ENCODE data around the gene IFITM5.

IFITM5 gene

DNA sequence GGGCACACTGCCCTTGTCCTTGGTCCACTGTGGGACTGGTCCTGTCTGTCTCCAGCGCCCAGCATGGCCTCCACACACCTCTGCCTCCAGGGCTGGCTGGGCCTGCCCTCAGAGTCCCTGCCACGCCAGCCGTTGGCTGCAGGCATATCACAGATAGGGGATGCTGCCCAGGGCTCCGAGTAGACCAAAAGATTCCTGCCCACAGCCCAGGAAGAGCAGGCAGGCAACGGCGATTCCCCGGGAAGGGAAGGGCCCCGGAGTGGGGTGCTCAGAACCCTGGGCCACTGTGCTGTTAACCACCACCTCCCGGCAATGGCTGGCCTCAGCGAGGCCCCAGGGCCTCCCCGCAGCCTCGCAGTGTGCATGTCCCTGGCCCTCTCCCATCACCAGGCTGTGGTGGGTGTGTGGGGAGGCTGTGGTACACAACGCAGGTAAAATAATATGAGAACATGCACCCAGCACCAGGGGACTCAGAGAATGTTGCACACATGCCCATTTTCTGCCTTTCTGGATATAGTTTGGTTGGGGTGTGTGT, 2.2 kb downstream of the IFITM5 start:
- Histone ChIP-seq H3K9me3 (ENCODE audit: control insufficient read depth, low read length) (no peaks in the 10 kb centered on the region), H4K91ac (ENCODE audit: low read length) (no peak overlapping the region), H3K27ac (ENCODE audit: low read length, poor library complexity, severe bottlenecking) (no peak overlapping the region), H2BK120ac (ENCODE audit: low read depth, low read length) (no peak overlapping the region), H2BK5ac (ENCODE audit: low read depth, low read length, poor library complexity, severe bottlenecking) (no peak overlapping the region), H3K4me2 (ENCODE audit: low read length, poor library complexity, severe bottlenecking) (no peak overlapping the region), H3K27me3 (ENCODE audit: control insufficient read depth in 1 of 2, insufficient read depth in 1 of 2, low read length in 2 of 2) (peaks cover 0 to 53% of the 10 kb centered on the region in 2 experiments), H3K79me1 (replicated peaks; ENCODE audit: low read length, poor library complexity, severe bottlenecking) (no peaks in the 10 kb centered on the region), H3K4ac (ENCODE audit: low read depth in 1 of 2, low read length in 2 of 2) (no peak overlapping the region), H2AK5ac (ENCODE audit: low read length, severe bottlenecking) (no peak overlapping the region), H3K14ac (ENCODE audit: low read length in 2 of 2) (no peak overlapping the region), H4K8ac (ENCODE audit: low read length) (peak overlapping the region; percentile 19), H3K36me3 (ENCODE audit: control insufficient read depth in 1 of 2, insufficient read depth in 2 of 2, low read depth in 1 of 2, low read length in 2 of 2) (peaks cover 0 to 40% of the 10 kb centered on the region in 2 experiments), H3K4me1 (ENCODE audit: control insufficient read depth, insufficient read depth, low read depth, low read length) (peaks cover 13% of the 10 kb centered on the region), H3K4me3 (ENCODE audit: insufficient read depth in 1 of 2, low read depth in 1 of 2, low read length in 2 of 2) (no peak overlapping the region), H2BK15ac (ENCODE audit: low read depth, poor library complexity, severe bottlenecking) (no peak overlapping the region), H3K23ac (ENCODE audit: low read length in 2 of 2) (no peak overlapping the region), H2BK12ac (ENCODE audit: low read length in 2 of 2) (no peak overlapping the region), H3K18ac (ENCODE audit: low read depth in 1 of 2, low read length in 2 of 2) (no peak overlapping the region), H3K9ac (ENCODE audit: low read length) (no peak overlapping the region), H2AFZ (ENCODE audit: low read depth, low read length) (no peak overlapping the region)
- no peak for DNase-seq
- 93% methylated on average over 13 of the region's 13 CpGs for WGBS

DNA sequence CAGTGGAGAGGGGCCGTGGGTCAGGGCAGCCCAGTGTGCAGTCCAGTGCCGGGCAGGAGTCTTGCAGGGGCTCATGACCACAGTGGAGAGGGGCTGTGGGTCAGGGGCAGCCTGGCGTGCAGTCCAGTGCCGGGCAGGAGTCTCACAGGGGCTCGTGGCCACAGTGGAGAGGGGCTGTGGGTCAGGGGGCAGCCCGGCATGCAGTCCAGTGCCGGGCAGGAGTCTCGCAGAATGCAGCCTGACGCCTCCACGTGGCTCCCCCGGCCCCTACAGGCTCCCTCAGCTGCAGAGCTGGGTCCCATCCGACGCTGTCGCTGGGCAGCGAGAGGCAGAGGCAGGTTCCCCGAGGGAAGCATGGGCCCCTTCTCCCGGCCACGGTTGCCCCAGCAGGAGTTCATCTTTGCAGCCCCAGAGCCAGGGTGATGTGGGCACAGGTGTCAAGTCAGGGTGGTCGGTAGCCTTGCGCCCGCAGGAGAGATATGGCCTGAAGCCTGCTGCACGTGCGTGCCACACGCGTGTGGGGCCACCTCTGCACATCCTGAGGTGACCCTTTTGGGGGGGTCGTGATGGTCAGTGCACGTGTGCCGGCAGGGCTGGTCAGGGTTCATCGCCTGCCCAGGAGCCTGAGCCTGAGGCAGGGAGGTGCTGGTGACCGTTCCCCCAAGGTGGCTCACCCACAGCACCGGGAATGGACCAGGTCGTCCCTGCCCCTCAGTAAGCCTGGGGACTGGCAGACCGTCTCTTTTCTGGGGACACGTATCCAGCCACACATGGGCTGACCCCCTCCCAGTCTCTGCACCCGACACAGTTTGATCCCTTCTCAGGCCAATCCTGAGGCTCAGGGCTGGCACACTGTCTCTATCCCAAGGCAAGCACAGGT, 2.9 kb downstream of the IFITM5 start:
- Histone ChIP-seq H3K79me1 (replicated peaks; ENCODE audit: low read length, poor library complexity, severe bottlenecking) (peaks cover 1% of the 10 kb centered on the region), H3K4me3 (ENCODE audit: insufficient read depth in 1 of 2, low read depth in 1 of 2, low read length in 2 of 2) (no peak overlapping the region), H4K91ac (ENCODE audit: low read length) (no peak overlapping the region), H3K36me3 (ENCODE audit: control insufficient read depth in 1 of 2, insufficient read depth in 2 of 2, low read depth in 1 of 2, low read length in 2 of 2) (peaks cover 0 to 46% of the 10 kb centered on the region in 2 experiments), H3K23ac (ENCODE audit: low read length in 2 of 2) (no peak overlapping the region), H3K9ac (ENCODE audit: low read length) (no peak overlapping the region), H2BK5ac (ENCODE audit: low read depth, low read length, poor library complexity, severe bottlenecking) (no peak overlapping the region), H2BK120ac (ENCODE audit: low read depth, low read length) (no peak overlapping the region), H3K18ac (ENCODE audit: low read depth in 1 of 2, low read length in 2 of 2) (no peak overlapping the region), H3K27ac (ENCODE audit: low read length, poor library complexity, severe bottlenecking) (no peak overlapping the region), H4K8ac (ENCODE audit: low read length) (no peak overlapping the region), H2BK12ac (ENCODE audit: low read length in 2 of 2) (no peak overlapping the region), H3K14ac (ENCODE audit: low read length in 2 of 2) (no peak overlapping the region), H3K4me1 (ENCODE audit: control insufficient read depth, insufficient read depth, low read depth, low read length) (peaks cover 13% of the 10 kb centered on the region), H2AFZ (ENCODE audit: low read depth, low read length) (no peak overlapping the region), H3K9me3 (ENCODE audit: control insufficient read depth, low read length) (no peaks in the 10 kb centered on the region), H3K27me3 (ENCODE audit: control insufficient read depth in 1 of 2, insufficient read depth in 1 of 2, low read length in 2 of 2) (peaks cover 0 to 53% of the 10 kb centered on the region in 2 experiments), H3K4me2 (ENCODE audit: low read length, poor library complexity, severe bottlenecking) (no peak overlapping the region), H2AK5ac (ENCODE audit: low read length, severe bottlenecking) (no peak overlapping the region), H2BK15ac (ENCODE audit: low read depth, poor library complexity, severe bottlenecking) (no peak overlapping the region), H3K4ac (ENCODE audit: low read depth in 1 of 2, low read length in 2 of 2) (no peak overlapping the region)
- no peak for DNase-seq
- WGBS = 88% methylated on average over 35 of the region's 35 CpGs

DNA sequence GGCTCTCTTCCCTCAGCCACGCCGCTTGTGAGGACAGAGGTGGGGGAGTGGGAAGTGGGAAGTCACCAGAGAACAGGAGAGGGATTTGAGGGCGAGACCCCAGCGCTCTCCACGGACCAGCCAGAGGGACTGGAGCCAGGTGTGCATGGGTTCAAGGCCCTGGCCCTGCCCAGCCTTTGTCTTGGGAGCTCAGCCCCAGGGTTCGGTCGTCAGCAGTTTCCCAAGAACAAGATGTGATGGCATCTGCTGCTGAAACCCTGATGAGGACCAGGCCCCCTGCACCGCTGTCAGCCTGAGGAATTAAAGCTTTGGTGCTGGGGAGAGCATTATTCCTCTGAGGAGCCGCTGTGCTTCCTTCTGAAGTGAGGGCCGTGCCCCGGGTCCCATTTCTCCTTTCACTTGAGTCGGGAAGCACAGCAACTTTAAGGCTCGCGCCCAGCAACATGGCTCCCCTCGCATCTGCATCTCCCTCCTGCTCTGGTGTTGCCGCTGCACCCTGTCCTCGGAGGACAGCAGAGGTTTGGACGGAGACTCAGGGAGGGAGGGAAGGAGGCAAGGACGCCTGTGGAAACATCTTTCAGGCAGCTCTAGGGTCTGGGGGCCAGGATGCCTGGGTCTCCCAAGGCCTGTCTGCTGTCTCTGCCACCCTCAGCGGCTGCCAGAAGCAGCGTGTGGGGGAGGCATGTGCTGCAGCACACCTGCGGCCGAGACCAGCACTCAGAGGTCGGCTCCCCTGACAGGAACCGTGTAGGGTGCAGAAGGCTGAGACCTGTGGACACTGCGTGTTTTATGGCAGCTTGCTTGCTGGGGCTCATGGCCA, 3.8 kb downstream of the IFITM5 start:
- Histone ChIP-seq H3K4ac (ENCODE audit: low read depth in 1 of 2, low read length in 2 of 2) (no peak overlapping the region), H2BK12ac (ENCODE audit: low read length in 2 of 2) (no peak overlapping the region), H3K36me3 (ENCODE audit: control insufficient read depth in 1 of 2, insufficient read depth in 2 of 2, low read depth in 1 of 2, low read length in 2 of 2) (peaks cover 0 to 54% of the 10 kb centered on the region in 2 experiments), H3K4me1 (ENCODE audit: control insufficient read depth, insufficient read depth, low read depth, low read length) (peaks cover 20% of the 10 kb centered on the region), H3K23ac (ENCODE audit: low read length in 2 of 2) (no peak overlapping the region), H4K91ac (ENCODE audit: low read length) (no peak overlapping the region), H2BK5ac (ENCODE audit: low read depth, low read length, poor library complexity, severe bottlenecking) (no peak overlapping the region), H3K4me2 (ENCODE audit: low read length, poor library complexity, severe bottlenecking) (no peak overlapping the region), H3K27ac (ENCODE audit: low read length, poor library complexity, severe bottlenecking) (no peak overlapping the region), H2BK15ac (ENCODE audit: low read depth, poor library complexity, severe bottlenecking) (no peak overlapping the region), H4K8ac (ENCODE audit: low read length) (no peak overlapping the region), H3K14ac (ENCODE audit: low read length in 2 of 2) (no peak overlapping the region), H3K18ac (ENCODE audit: low read depth in 1 of 2, low read length in 2 of 2) (no peak overlapping the region), H3K9me3 (ENCODE audit: control insufficient read depth, low read length) (no peaks in the 10 kb centered on the region), H3K4me3 (ENCODE audit: insufficient read depth in 1 of 2, low read depth in 1 of 2, low read length in 2 of 2) (no peak overlapping the region), H2BK120ac (ENCODE audit: low read depth, low read length) (no peak overlapping the region), H2AFZ (ENCODE audit: low read depth, low read length) (no peak overlapping the region), H2AK5ac (ENCODE audit: low read length, severe bottlenecking) (no peak overlapping the region), H3K9ac (ENCODE audit: low read length) (no peak overlapping the region), H3K27me3 (ENCODE audit: control insufficient read depth in 1 of 2, insufficient read depth in 1 of 2, low read length in 2 of 2) (peaks cover 0 to 48% of the 10 kb centered on the region in 2 experiments), H3K79me1 (replicated peaks; ENCODE audit: low read length, poor library complexity, severe bottlenecking) (peaks cover 1% of the 10 kb centered on the region)
- WGBS = 80% methylated on average over 26 of the region's 26 CpGs
- DNase-seq = no peak

DNA sequence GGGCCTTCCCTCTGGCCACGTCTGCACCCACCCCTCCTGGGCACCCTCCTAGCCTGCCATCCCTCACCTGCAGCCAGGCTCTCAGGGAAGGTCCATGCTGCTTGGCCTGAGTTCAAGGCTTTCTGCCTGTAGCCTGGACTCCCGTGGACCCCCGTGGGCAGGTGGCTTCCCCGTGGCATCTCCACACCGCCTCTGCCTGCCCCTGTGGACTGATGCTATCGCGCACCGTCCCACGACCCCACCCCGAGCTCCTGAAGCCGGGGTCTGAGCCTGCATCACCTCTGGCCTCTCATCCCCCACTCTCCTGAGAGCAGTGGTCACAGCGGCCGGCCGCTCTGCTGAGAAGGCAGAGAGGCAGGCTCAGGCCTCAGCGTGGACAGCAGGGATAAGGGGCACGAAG, 4.5 kb downstream of the IFITM5 start:
- H3K9ac ChIP-seq (ENCODE audit: low read length) = no peak overlapping the region
- peaks cover 0 to 59% of the 10 kb centered on the region in 2 experiments for H3K36me3 ChIP-seq (ENCODE audit: control insufficient read depth in 1 of 2, insufficient read depth in 2 of 2, low read depth in 1 of 2, low read length in 2 of 2)
- H3K4me2 ChIP-seq (ENCODE audit: low read length, poor library complexity, severe bottlenecking) = no peak overlapping the region
- no peak overlapping the region for H3K4ac ChIP-seq (ENCODE audit: low read depth in 1 of 2, low read length in 2 of 2)
- no peak overlapping the region for H2BK5ac ChIP-seq (ENCODE audit: low read depth, low read length, poor library complexity, severe bottlenecking)
- no peak overlapping the region for H3K14ac ChIP-seq (ENCODE audit: low read length in 2 of 2)
- no peak overlapping the region for H2BK120ac ChIP-seq (ENCODE audit: low read depth, low read length)
- no peak overlapping the region for H3K27ac ChIP-seq (ENCODE audit: low read length, poor library complexity, severe bottlenecking)
- peaks cover 6% of the 10 kb centered on the region for H3K79me1 ChIP-seq (replicated peaks; ENCODE audit: low read length, poor library complexity, severe bottlenecking)
- no peak for DNase-seq
- no peak overlapping the region for H2AFZ ChIP-seq (ENCODE audit: low read depth, low read length)
- peaks cover 28% of the 10 kb centered on the region for H3K4me1 ChIP-seq (ENCODE audit: control insufficient read depth, insufficient read depth, low read depth, low read length)
- no peak overlapping the region for H3K23ac ChIP-seq (ENCODE audit: low read length in 2 of 2)
- H3K18ac ChIP-seq (ENCODE audit: low read depth in 1 of 2, low read length in 2 of 2) = no peak overlapping the region
- H4K8ac ChIP-seq (ENCODE audit: low read length) = no peak overlapping the region
- H3K9me3 ChIP-seq (ENCODE audit: control insufficient read depth, low read length) = no peaks in the 10 kb centered on the region
- H3K4me3 ChIP-seq (ENCODE audit: insufficient read depth in 1 of 2, low read depth in 1 of 2, low read length in 2 of 2) = no peak overlapping the region
- no peak overlapping the region for H2BK15ac ChIP-seq (ENCODE audit: low read depth, poor library complexity, severe bottlenecking)
- no peak overlapping the region for H2AK5ac ChIP-seq (ENCODE audit: low read length, severe bottlenecking)
- H4K91ac ChIP-seq (ENCODE audit: low read length) = no peak overlapping the region
- peaks cover 0 to 40% of the 10 kb centered on the region in 2 experiments for H3K27me3 ChIP-seq (ENCODE audit: control insufficient read depth in 1 of 2, insufficient read depth in 1 of 2, low read length in 2 of 2)
- WGBS = 98% methylated on average over 16 of the region's 16 CpGs
- no peak overlapping the region for H2BK12ac ChIP-seq (ENCODE audit: low read length in 2 of 2)
